Stimulated activated naive B cell treated with anti-CD40 and anti-IgM and Interleukin-4, amounts not matched to agents 10 μg/mL and 1 μg/mL and 100 μg/mL, for 72 hours (primary cell): Measurements from ENCODE around the gene PDAP1.
A peak's percentile ranks its signal among the peaks of the same experiment; 100 is the strongest.
"Not testable (repeated sequence)": the region's sequence is repeated elsewhere in the genome, so short reads cannot be mapped to it uniquely, and the experiment has no call there.

Experiments used
- ATAC-seq, 2 donors: fragments of 150-1000 bp; cut with Tn5 transposase; replicated peaks; 2 replicates each; pipeline ENCODE4 v1.10.0; 2021; ENCODE audit warnings: moderate library complexity in 1 of 2
- DNase-seq: peaks from one replicate; pipeline ENCODE4 v3.0.0; 2021
- H3K27ac Mint-ChIP-seq: one replicate; pipeline ENCODE4 v1.8.0; 2022; ENCODE audit warnings: mild to moderate bottlenecking, mixed read lengths
- H3K27me3 Mint-ChIP-seq, 2 donors: one replicate each; pipeline ENCODE4 v1.8.0; 2022; ENCODE audit warnings: mixed read lengths in 2 of 2
- H3K36me3 Mint-ChIP-seq, 2 donors: one replicate each; pipeline ENCODE4 v1.8.0; 2022; ENCODE audit warnings: mixed read lengths in 2 of 2, mild to moderate bottlenecking in 1 of 2
- H3K4me1 Mint-ChIP-seq, 2 donors: one replicate each; pipeline ENCODE4 v1.8.0; 2022; ENCODE audit warnings: mixed read lengths in 2 of 2, mild to moderate bottlenecking in 1 of 2
- H3K4me3 Mint-ChIP-seq, 2 donors: one replicate each; pipeline ENCODE4 v1.8.0; 2022; ENCODE audit warnings: mild to moderate bottlenecking in 2 of 2, mixed read lengths in 2 of 2, moderate library complexity in 1 of 2
- H3K9me3 Mint-ChIP-seq, 2 donors: one replicate each; pipeline ENCODE4 v1.8.0; 2022; ENCODE audit warnings: mixed read lengths in 2 of 2, mild to moderate bottlenecking in 1 of 2

The PDAP1 gene

GRCh38 chr7:99438573-99439480, 30.4 kb upstream of the PDAP1 start, which contains the start of the genes CPSF4 and PTCD1:
Gene CPSF4 (plus strand): TSS chr7:99438943. CDS start chr7:99439083, 140 bp downstream.
Gene PTCD1 (minus strand): TSS chr7:99438798. CDS start chr7:99435242, 3,556 bp downstream.
- ATAC-seq (peak; percentile 96 to 97), DNase-seq (peak; percentile 94)
- H3K36me3 Mint-ChIP-seq: peaks cover 22 to 31% of the 10 kb centered on the region in 2 donors
- H3K27ac Mint-ChIP-seq: peak within 1 kb of the TSS; percentile 97
- H3K4me1 Mint-ChIP-seq: peaks cover 30 to 53% of the 10 kb centered on the region in 2 donors
- peak within 1 kb of the TSS; percentile 87 to 95 for H3K4me3 Mint-ChIP-seq
- H3K27me3 Mint-ChIP-seq: no peaks in the 10 kb centered on the region
- H3K9me3 Mint-ChIP-seq: no peaks in the 10 kb centered on the region

GRCh38 chr7:99437946-99438572, 29.7 kb upstream of the PDAP1 start:
- Mint-ChIP-seq H3K27me3 (no peaks in the 10 kb centered on the region), H3K27ac (peak overlapping the region; percentile 97), H3K9me3 (no peaks in the 10 kb centered on the region), H3K4me3 (peak overlapping the region; percentile 87 to 95), H3K4me1 (peaks cover 26 to 55% of the 10 kb centered on the region in 2 donors), H3K36me3 (peaks cover 26 to 34% of the 10 kb centered on the region in 2 donors)
- peak; percentile 37 to 42 for ATAC-seq
- DNase-seq: no peak

- Mint-ChIP-seq H3K9me3 (no peaks in the 10 kb centered on the region), H3K36me3 (peaks cover 27 to 42% of the 10 kb centered on the region in 2 donors), H3K4me3 (no peak overlapping the region), H3K27ac (no peak overlapping the region), H3K27me3 (no peaks in the 10 kb centered on the region), H3K4me1 (peaks cover 7 to 22% of the 10 kb centered on the region in 2 donors)
- ATAC-seq (no peak), DNase-seq (no peak)
Measured at GRCh38 chr7:99433158-99433557, 24.8 kb upstream of the PDAP1 start.

- peaks cover 31 to 45% of the 10 kb centered on the region in 2 donors for H3K36me3 Mint-ChIP-seq
- not testable (repeated sequence) for ATAC-seq, H3K9me3 Mint-ChIP-seq, H3K4me3 Mint-ChIP-seq, H3K27ac Mint-ChIP-seq, H3K27me3 Mint-ChIP-seq, DNase-seq
- H3K4me1 Mint-ChIP-seq: peaks cover 0 to 13% of the 10 kb centered on the region in 2 donors
Measured at GRCh38 chr7:99431756-99432540, 23.6 kb upstream of the PDAP1 start.

GRCh38 chr7:99429756-99430155, 21.4 kb upstream of the PDAP1 start:
- no peaks in the 10 kb centered on the region for H3K9me3 Mint-ChIP-seq
- H3K4me3 Mint-ChIP-seq: no peak overlapping the region
- no peak for DNase-seq
- H3K36me3 Mint-ChIP-seq: peaks cover 35 to 50% of the 10 kb centered on the region in 2 donors
- no peak for ATAC-seq
- peaks cover 0 to 6% of the 10 kb centered on the region in 2 donors for H3K4me1 Mint-ChIP-seq
- H3K27ac Mint-ChIP-seq: no peak overlapping the region
- H3K27me3 Mint-ChIP-seq: no peaks in the 10 kb centered on the region

GRCh38 chr7:99428972-99429566, 20.7 kb upstream of the PDAP1 start:
- Mint-ChIP-seq H3K4me3 (no peak overlapping the region), H3K36me3 (peaks cover 39 to 52% of the 10 kb centered on the region in 2 donors), H3K9me3 (no peaks in the 10 kb centered on the region), H3K4me1 (peaks cover 0 to 6% of the 10 kb centered on the region in 2 donors), H3K27me3 (no peaks in the 10 kb centered on the region), H3K27ac (no peak overlapping the region)
- ATAC-seq (no peak), DNase-seq (no peak)

GRCh38 chr7:99424932-99425730, 16.7 kb upstream of the PDAP1 start:
- ATAC-seq (no peak), DNase-seq (no peak)
- no peak overlapping the region for H3K27ac Mint-ChIP-seq
- H3K36me3 Mint-ChIP-seq: peaks cover 44 to 47% of the 10 kb centered on the region in 2 donors
- H3K4me1 Mint-ChIP-seq: no peaks in the 10 kb centered on the region
- H3K9me3 Mint-ChIP-seq: no peaks in the 10 kb centered on the region
- no peak overlapping the region for H3K4me3 Mint-ChIP-seq
- no peaks in the 10 kb centered on the region for H3K27me3 Mint-ChIP-seq

GRCh38 chr7:99422625-99423024, 14.2 kb upstream of the PDAP1 start:
- Mint-ChIP-seq H3K27ac (no peak overlapping the region), H3K4me3 (no peak overlapping the region), H3K27me3 (no peaks in the 10 kb centered on the region), H3K9me3 (no peaks in the 10 kb centered on the region), H3K36me3 (peaks cover 45 to 48% of the 10 kb centered on the region in 2 donors), H3K4me1 (no peaks in the 10 kb centered on the region)
- DNase-seq (no peak), ATAC-seq (no peak)

GRCh38 chr7:99422186-99422585, 13.8 kb upstream of the PDAP1 start:
- Mint-ChIP-seq H3K27ac (no peak overlapping the region), H3K4me1 (no peaks in the 10 kb centered on the region), H3K36me3 (peaks cover 49 to 52% of the 10 kb centered on the region in 2 donors), H3K4me3 (no peak overlapping the region), H3K9me3 (no peaks in the 10 kb centered on the region), H3K27me3 (no peaks in the 10 kb centered on the region)
- DNase-seq (no peak), ATAC-seq (no peak)

- H3K36me3 Mint-ChIP-seq: peaks cover 55 to 57% of the 10 kb centered on the region in 2 donors
- no peaks in the 10 kb centered on the region for H3K27me3 Mint-ChIP-seq
- no peaks in the 10 kb centered on the region for H3K9me3 Mint-ChIP-seq
- H3K4me3 Mint-ChIP-seq: no peak overlapping the region
- ATAC-seq (no peak), DNase-seq (no peak)
- H3K4me1 Mint-ChIP-seq: peaks cover 1 to 3% of the 10 kb centered on the region in 2 donors
- no peak overlapping the region for H3K27ac Mint-ChIP-seq
Measured at GRCh38 chr7:99420986-99421385, 12.6 kb upstream of the PDAP1 start.

GRCh38 chr7:99420213-99420612, 11.8 kb upstream of the PDAP1 start:
- H3K4me1 Mint-ChIP-seq: peaks cover 3 to 8% of the 10 kb centered on the region in 2 donors
- DNase-seq: no peak
- ATAC-seq: no peak
- H3K27ac Mint-ChIP-seq: no peak overlapping the region
- H3K27me3 Mint-ChIP-seq: no peaks in the 10 kb centered on the region
- H3K4me3 Mint-ChIP-seq: no peak overlapping the region
- peaks cover 0 to under 1% of the 10 kb centered on the region in 2 donors for H3K9me3 Mint-ChIP-seq
- peaks cover 54 to 59% of the 10 kb centered on the region in 2 donors for H3K36me3 Mint-ChIP-seq

- Mint-ChIP-seq H3K27me3 (no peaks in the 10 kb centered on the region), H3K9me3 (peaks cover 0 to 5% of the 10 kb centered on the region in 2 donors), H3K36me3 (peaks cover 55 to 59% of the 10 kb centered on the region in 2 donors), H3K4me3 (no peak overlapping the region), H3K4me1 (peaks cover 9 to 14% of the 10 kb centered on the region in 2 donors), H3K27ac (peak overlapping the region; percentile 81)
- ATAC-seq (no peak), DNase-seq (no peak)
Measured at GRCh38 chr7:99419323-99420021, 11.1 kb upstream of the PDAP1 start.
